ENCODE data around the gene SOWAHC. TPM values are rescaled to one million over a fixed set of nuclear protein-coding genes. Genes with fewer than 3 reads are reported as not detected.
"Not testable (repeated sequence)": the region's sequence is repeated elsewhere in the genome, so short reads cannot be mapped to it uniquely, and the experiment has no call there.

SOWAHC gene
- total RNA-seq, 1 donor from 2014 or later: not detected

GRCh38 chr2:109616184-109616583, 2.0 kb downstream of the SOWAHC start:
- Mint-ChIP-seq H3K27ac (no peak overlapping the region), H3K27me3 (peaks cover 49% of the 10 kb centered on the region), H3K36me3 (ENCODE audit: low read depth) (peaks cover 3% of the 10 kb centered on the region), H3K4me1 (peaks cover 15% of the 10 kb centered on the region), H3K9me3 (peaks cover 2% of the 10 kb centered on the region), H3K4me3 (no peak overlapping the region)
- no peak for TF ChIP-seq CTCF (IDR thresholded peaks at IDR 0.05)
- ATAC-seq (ENCODE audit: low read depth) (no peak), DNase-seq (no peak)
- ChIA-PET CTCF (no interaction called here), POLR2A (no interaction called here)
- intact Hi-C loops (cut with micrococcal nuclease): no loop called here

GRCh38 chr2:109619032-109619615, 5.0 kb downstream of the SOWAHC start:
- no peaks in the 10 kb centered on the region for H3K36me3 Mint-ChIP-seq (ENCODE audit: low read depth)
- POLR2A ChIA-PET: no interaction called here
- CTCF ChIA-PET: no interaction called here
- ATAC-seq (ENCODE audit: low read depth): no peak
- H3K4me1 Mint-ChIP-seq: peaks cover 7% of the 10 kb centered on the region
- no peak for DNase-seq
- no peak for TF ChIP-seq CTCF (IDR thresholded peaks at IDR 0.05)
- H3K27me3 Mint-ChIP-seq: peaks cover 45% of the 10 kb centered on the region
- no peak overlapping the region for H3K4me3 Mint-ChIP-seq
- no peaks in the 10 kb centered on the region for H3K9me3 Mint-ChIP-seq
- no peak overlapping the region for H3K27ac Mint-ChIP-seq
- intact Hi-C loops (cut with micrococcal nuclease): no loop called here

- DNase-seq: no peak
- Mint-ChIP-seq H3K36me3 (ENCODE audit: low read depth) (no peaks in the 10 kb centered on the region), H3K4me3 (no peak overlapping the region), H3K4me1 (no peaks in the 10 kb centered on the region), H3K27me3 (peaks cover 27% of the 10 kb centered on the region), H3K27ac (no peak overlapping the region), H3K9me3 (no peaks in the 10 kb centered on the region)
- TF ChIP-seq CTCF (IDR thresholded peaks at IDR 0.05): no peak
- ChIA-PET CTCF (no interaction called here), POLR2A (no interaction called here)
- intact Hi-C loops (cut with micrococcal nuclease): no loop called here
- no peak for ATAC-seq (ENCODE audit: low read depth)
Measured at GRCh38 chr2:109623297-109623696, 9.1 kb downstream of the SOWAHC start.

- no peaks in the 10 kb centered on the region for H3K4me1 Mint-ChIP-seq
- TF ChIP-seq CTCF (IDR thresholded peaks at IDR 0.05): no peak
- no peaks in the 10 kb centered on the region for H3K9me3 Mint-ChIP-seq
- CTCF ChIA-PET: no interaction called here
- no peak for DNase-seq
- no peaks in the 10 kb centered on the region for H3K36me3 Mint-ChIP-seq (ENCODE audit: low read depth)
- H3K27me3 Mint-ChIP-seq: peaks cover 24% of the 10 kb centered on the region
- H3K4me3 Mint-ChIP-seq: no peak overlapping the region
- POLR2A ChIA-PET: no interaction called here
- H3K27ac Mint-ChIP-seq: no peak overlapping the region
- ATAC-seq (ENCODE audit: low read depth): no peak
- intact Hi-C loops (cut with micrococcal nuclease): no loop called here
Measured at GRCh38 chr2:109623923-109624322, 9.8 kb downstream of the SOWAHC start.

GRCh38 chr2:109624339-109624738, 10.2 kb downstream of the SOWAHC start:
- CTCF ChIA-PET: no interaction called here
- Mint-ChIP-seq H3K4me1 (no peaks in the 10 kb centered on the region), H3K9me3 (no peaks in the 10 kb centered on the region), H3K4me3 (no peak overlapping the region), H3K36me3 (ENCODE audit: low read depth) (no peaks in the 10 kb centered on the region), H3K27ac (no peak overlapping the region), H3K27me3 (peaks cover 20% of the 10 kb centered on the region)
- ATAC-seq (ENCODE audit: low read depth) (no peak), DNase-seq (no peak)
- no peak for TF ChIP-seq CTCF (IDR thresholded peaks at IDR 0.05)
- intact Hi-C loops (cut with micrococcal nuclease): no loop called here
- POLR2A ChIA-PET: no interaction called here

- H3K4me1 Mint-ChIP-seq; intact Hi-C loops (cut with micrococcal nuclease); H3K27ac Mint-ChIP-seq; CTCF ChIA-PET; ATAC-seq (ENCODE audit: low read depth); H3K9me3 Mint-ChIP-seq; H3K4me3 Mint-ChIP-seq; POLR2A ChIA-PET; DNase-seq; H3K36me3 Mint-ChIP-seq (ENCODE audit: low read depth): not testable (repeated sequence)
- peaks cover 12% of the 10 kb centered on the region for H3K27me3 Mint-ChIP-seq
Measured at GRCh38 chr2:109628321-109628720, 14.2 kb downstream of the SOWAHC start.
